ENCODE data around the gene HOXC6. TPM values are rescaled to one million over a fixed set of nuclear protein-coding genes. Genes with fewer than 3 reads are reported as not detected.

HOXC6 gene
- total RNA-seq, 1 experiment from 2014 or later, result 2.0 TPM

GRCh38 chr12:54029529-54030441 lies 1.5 kb downstream of the HOXC6 start:
- no peak for DNase-seq (ENCODE audit: low read depth)

DNA sequence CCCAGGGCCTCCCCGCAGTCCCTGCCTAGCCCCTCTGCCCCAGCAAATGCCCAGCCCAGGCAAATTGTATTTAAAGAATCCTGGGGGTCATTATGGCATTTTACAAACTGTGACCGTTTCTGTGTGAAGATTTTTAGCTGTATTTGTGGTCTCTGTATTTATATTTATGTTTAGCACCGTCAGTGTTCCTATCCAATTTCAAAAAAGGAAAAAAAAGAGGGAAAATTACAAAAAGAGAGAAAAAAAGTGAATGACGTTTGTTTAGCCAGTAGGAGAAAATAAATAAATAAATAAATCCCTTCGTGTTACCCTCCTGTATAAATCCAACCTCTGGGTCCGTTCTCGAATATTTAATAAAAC lies 2.2 kb downstream of the HOXC6 start:
- no peak for DNase-seq (ENCODE audit: low read depth)

GRCh38 chr12:54030889-54031471 lies 2.7 kb downstream of the HOXC6 start:
- DNase-seq (ENCODE audit: low read depth), result no peak

GRCh38 chr12:54031480-54031879 lies 3.2 kb downstream of the HOXC6 start:
- no peak for DNase-seq (ENCODE audit: low read depth)

DNA sequence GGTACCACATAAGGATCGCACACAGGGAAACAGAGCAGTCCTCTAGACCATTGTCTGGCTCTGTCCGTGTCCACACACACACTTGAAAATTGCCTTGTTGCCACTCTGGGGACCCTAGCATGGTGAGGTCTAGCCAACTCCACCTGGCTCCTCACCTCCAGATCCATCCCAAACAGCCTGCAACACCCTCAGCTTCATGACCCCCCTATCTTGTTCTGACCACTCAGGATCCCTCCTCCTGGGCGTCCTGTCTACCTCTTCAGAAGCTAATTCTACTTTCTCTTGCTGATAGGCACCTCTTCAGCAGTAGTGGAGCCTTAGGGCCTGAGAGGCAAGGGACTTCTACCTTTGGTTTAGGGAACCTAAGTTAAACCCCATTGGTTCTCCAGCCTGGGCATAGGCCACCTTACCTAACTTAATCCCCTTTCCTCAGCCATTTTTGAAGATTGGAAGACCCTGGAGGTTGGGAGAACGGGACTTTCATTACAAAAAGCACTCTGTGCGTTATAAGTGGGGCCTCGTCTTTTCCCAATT lies 3.9 kb downstream of the HOXC6 start:
- DNase-seq (ENCODE audit: low read depth), result no peak

DNA sequence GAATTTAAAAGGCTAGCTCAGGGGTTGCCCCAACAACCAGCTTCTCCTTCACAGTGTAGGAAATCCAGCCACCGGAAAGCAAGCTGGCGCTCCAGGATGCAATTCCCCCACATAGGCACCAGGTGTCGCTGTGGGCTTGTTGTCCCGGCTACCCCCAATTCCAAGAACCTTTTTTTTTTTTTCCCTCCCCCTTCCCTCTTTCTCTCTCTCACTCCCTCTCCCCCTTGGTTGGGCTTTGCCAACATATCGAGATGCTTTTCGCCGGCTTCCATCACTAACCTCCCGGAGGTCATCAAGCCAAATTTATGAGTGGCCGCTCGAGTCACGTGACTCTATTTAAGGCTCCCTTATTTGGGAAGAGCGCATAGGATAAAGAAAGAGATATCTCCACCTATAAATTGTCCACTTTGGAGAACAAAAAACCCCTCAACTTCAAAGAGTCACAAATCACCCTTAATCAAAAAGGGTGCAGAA lies 4.4 kb downstream of the HOXC6 start, which contains the start of gene HOXC5:
Gene HOXC5, plus strand, starts transcription at position 424 of the 474 bp plus-strand sequence. CDS start 73 bp downstream, outside the sequence.
- DNase-seq (ENCODE audit: low read depth), result peak; percentile 86

DNA sequence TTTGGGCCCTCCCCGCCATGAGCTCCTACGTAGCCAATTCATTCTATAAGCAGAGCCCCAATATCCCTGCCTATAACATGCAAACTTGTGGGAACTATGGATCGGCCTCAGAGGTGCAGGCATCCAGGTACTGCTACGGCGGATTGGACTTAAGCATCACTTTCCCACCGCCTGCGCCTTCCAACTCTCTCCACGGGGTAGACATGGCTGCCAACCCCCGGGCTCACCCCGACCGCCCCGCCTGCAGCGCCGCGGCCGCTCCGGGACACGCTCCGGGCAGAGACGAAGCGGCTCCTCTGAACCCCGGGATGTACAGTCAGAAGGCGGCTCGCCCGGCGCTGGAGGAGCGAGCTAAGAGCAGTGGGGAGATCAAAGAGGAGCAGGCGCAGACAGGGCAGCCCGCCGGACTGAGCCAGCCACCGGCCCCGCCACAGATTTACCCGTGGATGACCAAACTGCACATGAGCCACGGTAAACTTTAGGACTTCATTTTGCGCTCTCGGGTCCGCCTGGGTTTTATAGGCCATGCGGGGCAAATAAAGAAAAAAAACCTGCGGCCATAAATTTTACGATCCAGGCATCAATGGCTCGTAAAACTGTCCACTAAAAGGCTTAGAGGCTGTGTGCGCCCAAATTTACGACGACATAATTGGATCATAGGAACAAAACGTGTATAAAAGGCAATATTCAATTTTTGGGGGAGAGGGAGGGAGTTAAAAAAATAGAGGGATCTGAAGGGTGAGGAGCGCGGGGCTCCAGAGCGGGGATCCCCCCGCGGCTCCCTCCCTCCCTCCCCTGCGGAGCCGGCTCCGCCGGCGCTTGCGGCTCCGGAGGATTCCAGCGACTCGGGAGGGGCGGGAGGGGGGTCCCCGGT lies 5.1 kb downstream of the HOXC6 start:
- DNase-seq (ENCODE audit: low read depth), result peak; percentile 80

DNA sequence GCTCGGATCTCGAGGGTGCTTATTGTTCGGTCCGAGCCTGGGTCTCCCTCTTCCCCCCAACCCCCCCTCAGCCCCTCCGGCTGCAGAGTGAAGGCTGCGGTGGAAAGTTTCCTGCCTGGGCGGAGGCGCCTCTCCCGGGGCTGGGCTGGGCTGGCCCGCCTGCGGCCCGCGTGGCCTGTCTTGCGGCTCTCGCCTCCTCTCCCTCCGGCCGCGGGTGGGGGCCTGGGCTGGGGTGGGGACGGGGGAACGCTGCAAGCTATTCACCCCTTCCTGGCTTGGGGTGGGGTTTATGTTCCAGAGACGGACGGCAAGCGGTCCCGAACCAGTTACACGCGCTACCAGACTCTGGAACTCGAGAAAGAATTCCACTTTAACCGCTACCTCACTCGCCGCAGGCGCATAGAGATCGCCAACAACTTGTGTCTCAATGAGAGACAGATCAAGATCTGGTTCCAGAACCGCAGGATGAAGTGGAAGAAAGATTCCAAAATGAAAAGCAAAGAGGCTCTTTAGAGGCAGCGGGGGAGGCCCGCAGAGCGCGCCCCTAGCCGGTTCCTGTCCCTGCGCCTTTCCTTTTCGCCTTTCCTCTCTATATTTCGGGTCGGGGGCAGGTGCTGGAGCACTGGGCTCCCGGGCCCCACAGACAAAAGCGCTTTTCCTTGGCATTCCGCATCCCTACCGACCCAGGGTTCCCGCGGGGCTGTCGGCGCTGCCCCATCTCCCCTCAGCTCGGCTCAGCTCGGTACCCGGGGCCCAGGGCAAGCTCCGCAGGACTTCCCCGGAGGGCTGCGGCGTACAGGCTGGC lies 5.9 kb downstream of the HOXC6 start:
- no peak for DNase-seq (ENCODE audit: low read depth)

DNA sequence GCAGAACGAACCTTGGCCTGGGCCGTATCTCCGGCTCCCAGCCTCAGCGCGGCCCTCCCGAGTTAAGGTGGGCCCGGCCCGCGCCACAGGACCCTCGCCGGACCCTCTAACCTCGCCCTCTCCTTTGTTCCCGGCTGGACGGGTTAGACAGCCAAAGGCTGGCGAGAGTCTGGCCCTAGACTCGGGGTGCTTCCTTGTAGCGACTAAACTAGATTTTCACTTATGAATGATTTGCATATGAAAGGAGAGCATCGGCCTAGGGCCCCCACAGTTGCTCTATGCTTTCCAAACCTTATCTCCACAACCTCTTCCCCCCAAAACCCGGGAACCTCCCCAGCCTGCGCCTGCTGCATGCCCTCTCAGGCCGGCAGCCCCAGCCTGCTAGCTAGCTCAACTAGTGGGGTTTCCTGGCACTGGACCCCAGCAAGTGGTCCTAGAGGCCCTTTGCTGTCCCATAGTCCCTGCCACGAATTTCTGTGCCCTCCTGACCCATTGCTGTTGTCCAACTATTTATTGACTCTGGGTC lies 6.6 kb downstream of the HOXC6 start:
- DNase-seq (ENCODE audit: low read depth), result no peak

- no peak for DNase-seq (ENCODE audit: low read depth)
Measured at GRCh38 chr12:54035568-54036264, 7.5 kb downstream of the HOXC6 start.

GRCh38 chr12:54036620-54037359 lies 8.6 kb downstream of the HOXC6 start:
- DNase-seq (ENCODE audit: low read depth), result peak; percentile 92

- DNase-seq (ENCODE audit: low read depth), result no peak
Measured at GRCh38 chr12:54037360-54038283, 9.4 kb downstream of the HOXC6 start.

GRCh38 chr12:54038284-54038870 lies 10.1 kb downstream of the HOXC6 start:
- DNase-seq (ENCODE audit: low read depth), result no peak

- peak; percentile 64 for DNase-seq (ENCODE audit: low read depth)
Measured at GRCh38 chr12:54038871-54039414, 10.7 kb downstream of the HOXC6 start.

GRCh38 chr12:54039417-54040147 lies 11.3 kb downstream of the HOXC6 start:
- DNase-seq (ENCODE audit: low read depth), result peak; percentile 27

- DNase-seq (ENCODE audit: low read depth), result peak; percentile 37
Measured at GRCh38 chr12:54040148-54040494, 11.9 kb downstream of the HOXC6 start.

- DNase-seq (ENCODE audit: low read depth), result no peak
Measured at GRCh38 chr12:54040648-54041047, 12.4 kb downstream of the HOXC6 start.

All from Daoy (cell line).